Measurements from ENCODE around the gene GPNMB. TPM values are rescaled to one million over a fixed set of nuclear protein-coding genes. Genes with fewer than 3 reads are reported as not detected.

GPNMB gene
- total and polyA plus RNA-seq, 12 donors, result 49.6 to 612 (median 220) TPM

- intact Hi-C loops (cut with DNase I), result loop anchor here in 1 of 10 donors (5.0 kb wide), 1 partner anchor 42 kb away; the partner anchor contains the start of gene GPNMB
These were observed 41.0 kb upstream of the GPNMB start for GRCh38 chr7:23205577-23205908.

GRCh38 chr7:23205909-23206767 lies 40.4 kb upstream of the GPNMB start:
- ATAC-seq, result peak; percentile 30 to 84 (median 66)
- no peaks in the 10 kb centered on the region for H3K9me3 ChIP-seq
- peak in 1 of 2 donors; percentile 31 for DNase-seq
- WGBS, 2 donors, result 14 to 23% methylated on average over 74 to 76 of the region's 76 CpGs
- no peak for TF ChIP-seq CTCF (IDR thresholded peaks at IDR 0.05)
- peak overlapping the region in 6 of 10 donors; percentile 19 to 86 (median 60) for H3K27ac ChIP-seq
- peak overlapping the region in 8 of 10 donors; percentile 10 to 49 (median 45) for H3K4me3 ChIP-seq
- intact Hi-C loops (cut with DNase I), result loop anchor here in 1 of 10 donors (5.0 kb wide), 1 partner anchor 41 kb away; the partner anchor contains the start of gene GPNMB
- H3K36me3 ChIP-seq, result peaks cover 0 to 20% (median 4%) of the 10 kb centered on the region in 9 donors
- H3K27me3 ChIP-seq, result peaks cover 0 to 6% (median 0%) of the 10 kb centered on the region in 7 donors
- H3K4me1 ChIP-seq, result peaks cover 0 to 22% (median 0%) of the 10 kb centered on the region in 9 donors

More at GRCh38 chr7:23205577-23205908, 41.0 kb upstream of the GPNMB start:
- Histone ChIP-seq H3K27ac (peak overlapping the region in 3 of 10 donors; percentile 58 to 86 (median 70)), H3K27me3 (peaks cover 0 to 6% (median 0%) of the 10 kb centered on the region in 7 donors), H3K4me3 (peak overlapping the region in 6 of 10 donors; percentile 23 to 49 (median 47)), H3K9me3 (no peaks in the 10 kb centered on the region), H3K4me1 (peaks cover 0 to 17% (median 0%) of the 10 kb centered on the region in 9 donors), H3K36me3 (peaks cover 0 to 26% (median 8%) of the 10 kb centered on the region in 9 donors)
- ATAC-seq, result no peak
- no peak for TF ChIP-seq CTCF (IDR thresholded peaks at IDR 0.05)
- 71 to 92% methylated on average over 2 of the region's 2 CpGs for WGBS, 2 donors
- DNase-seq, result no peak

- peaks cover 0 to 22% (median 0%) of the 10 kb centered on the region in 9 donors for H3K4me1 ChIP-seq
- H3K9me3 ChIP-seq, result no peaks in the 10 kb centered on the region
- TF ChIP-seq CTCF (IDR thresholded peaks at IDR 0.05), result no peak
- H3K4me3 ChIP-seq, result peak overlapping the region in 1 of 10 donors; percentile 47
- 76 to 91% methylated on average over 2 of the region's 2 CpGs for WGBS, 2 donors
- intact Hi-C loops (cut with DNase I), result loop anchor here in 1 of 10 donors (5.0 kb wide), 1 partner anchor 40 kb away; the partner anchor contains the start of gene GPNMB
- ATAC-seq (no peak), DNase-seq (no peak)
- peak overlapping the region in 1 of 10 donors; percentile 86 for H3K27ac ChIP-seq
- peaks cover 0 to 12% (median 0%) of the 10 kb centered on the region in 9 donors for H3K36me3 ChIP-seq
- peaks cover 0 to 6% (median 0%) of the 10 kb centered on the region in 7 donors for H3K27me3 ChIP-seq
These were observed 39.6 kb upstream of the GPNMB start for GRCh38 chr7:23207021-23207420.

GRCh38 chr7:23207884-23208283 lies 38.7 kb upstream of the GPNMB start:
- intact Hi-C loops (cut with DNase I), result loop anchor here in 1 of 10 donors (5.0 kb wide), 1 partner anchor 39 kb away; the partner anchor contains the start of gene GPNMB
- no peak for ATAC-seq
- Histone ChIP-seq H3K27me3 (peaks cover 0 to 6% (median 0%) of the 10 kb centered on the region in 7 donors), H3K4me3 (no peak overlapping the region), H3K4me1 (peaks cover 0 to 22% (median 0%) of the 10 kb centered on the region in 9 donors), H3K36me3 (peaks cover 0 to 4% (median 0%) of the 10 kb centered on the region in 9 donors), H3K27ac (no peak overlapping the region), H3K9me3 (no peaks in the 10 kb centered on the region)
- DNase-seq, result no peak
- TF ChIP-seq CTCF (IDR thresholded peaks at IDR 0.05), result no peak
- 84 to 87% methylated on average over 3 of the region's 3 CpGs for WGBS, 2 donors

Measured in heart right ventricle (tissue), 16 donors.